GM19025 (cell line): ENCODE measurements around the gene TCF19.

Experiments
- ATAC-seq: cut with Tn5 transposase; IDR thresholded peaks from one replicate; pipeline ENCODE4 v1.9.1; 2021; ENCODE audit warnings: mild to moderate bottlenecking, low read depth, moderate library complexity; ENCODE audit not compliant: unreplicated experiment

The TCF19 gene

GRCh38 chr6:31202259-31203166 is 44.1 kb downstream of the TCF19 start:
- ATAC-seq = no peak

DNA sequence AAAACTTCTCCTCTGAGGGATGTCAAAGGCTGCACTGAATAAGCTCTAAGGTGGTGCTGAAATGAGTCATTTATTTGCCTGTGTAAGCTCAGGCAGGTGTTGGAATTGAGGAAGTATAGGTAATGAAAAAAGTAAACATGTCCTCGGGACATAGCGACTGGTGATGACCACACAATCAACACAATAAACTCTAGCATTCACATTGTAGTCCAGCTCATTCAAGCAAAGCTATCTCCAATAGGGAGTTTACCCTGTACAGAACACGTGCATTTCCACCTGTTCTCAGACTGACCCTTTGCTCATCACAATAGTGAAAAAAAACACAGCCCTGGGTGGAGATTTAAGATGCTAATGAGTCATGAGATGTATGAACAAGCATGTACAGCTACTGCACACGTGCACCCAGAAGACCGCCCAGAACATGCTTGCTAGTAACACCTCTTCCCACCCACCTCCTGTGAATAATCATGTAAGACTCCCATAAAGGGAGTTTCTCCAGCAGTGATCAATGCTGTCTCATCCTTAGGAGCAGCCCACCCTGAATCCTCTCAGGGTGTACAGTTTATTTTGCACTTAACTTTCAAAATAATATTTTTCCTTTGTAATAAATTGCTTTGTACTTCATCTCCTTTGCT is 45.1 kb downstream of the TCF19 start:
- peak; percentile 41 for ATAC-seq

DNA sequence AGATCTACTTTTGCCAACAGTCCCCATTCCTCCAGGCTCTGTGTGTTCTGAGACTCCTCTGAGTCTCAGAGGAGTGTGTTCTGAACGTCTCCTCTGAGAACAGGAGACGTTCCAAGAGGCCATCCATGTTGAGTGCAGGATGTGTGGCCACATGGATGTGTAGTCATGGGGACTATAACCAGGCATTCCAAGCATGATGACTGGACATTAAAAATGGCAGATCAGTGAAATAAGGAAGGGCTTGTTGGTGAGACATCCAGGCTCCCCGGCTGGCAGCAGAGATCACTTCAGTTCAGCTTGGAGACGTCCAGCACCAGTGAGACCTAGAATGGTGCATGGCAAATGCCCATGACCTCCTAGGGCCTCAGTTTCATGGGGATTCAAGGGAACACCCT is 46.4 kb downstream of the TCF19 start:
- ATAC-seq = no peak

DNA sequence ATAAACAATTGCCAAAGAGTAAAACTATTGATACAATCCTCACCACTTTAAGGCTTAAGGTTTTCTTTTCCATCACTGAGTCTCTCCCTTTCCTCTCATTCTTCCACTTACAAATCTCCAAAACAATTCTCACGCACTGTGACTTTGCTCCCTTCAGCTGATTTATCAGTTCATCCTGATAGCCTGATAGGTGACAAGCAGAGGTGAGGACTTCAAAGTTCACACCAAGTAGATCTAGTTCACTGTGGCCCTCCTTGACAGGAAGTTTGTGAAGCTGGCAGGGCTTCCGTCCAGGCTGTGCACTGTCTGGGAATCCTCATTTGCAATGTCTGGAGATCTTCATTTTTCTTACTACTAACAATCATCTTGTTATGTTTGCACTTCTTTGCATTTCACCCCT is 47.2 kb downstream of the TCF19 start:
- ATAC-seq = no peak

DNA sequence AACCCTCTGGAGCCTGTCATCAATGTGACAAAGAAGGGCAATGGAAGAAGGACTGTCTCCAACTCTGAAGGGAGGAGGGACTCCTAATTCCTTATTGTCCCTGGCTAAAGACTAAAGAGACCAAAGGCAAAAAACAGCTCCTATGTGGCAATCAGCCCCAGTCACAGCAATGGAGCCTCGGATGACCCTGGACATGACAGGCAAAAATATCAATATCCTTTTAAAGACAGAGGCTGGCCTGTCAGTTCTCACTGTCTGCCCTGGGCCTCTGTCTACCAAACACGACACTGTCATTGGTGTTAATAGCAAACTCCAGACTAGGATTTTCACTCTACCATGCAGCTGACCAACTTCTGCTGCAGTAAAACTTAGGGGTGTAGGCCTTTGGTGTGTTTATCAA is 50.1 kb downstream of the TCF19 start:
- no peak for ATAC-seq

- ATAC-seq = no peak
Measured at GRCh38 chr6:31209137-31209536, 50.7 kb downstream of the TCF19 start.

DNA sequence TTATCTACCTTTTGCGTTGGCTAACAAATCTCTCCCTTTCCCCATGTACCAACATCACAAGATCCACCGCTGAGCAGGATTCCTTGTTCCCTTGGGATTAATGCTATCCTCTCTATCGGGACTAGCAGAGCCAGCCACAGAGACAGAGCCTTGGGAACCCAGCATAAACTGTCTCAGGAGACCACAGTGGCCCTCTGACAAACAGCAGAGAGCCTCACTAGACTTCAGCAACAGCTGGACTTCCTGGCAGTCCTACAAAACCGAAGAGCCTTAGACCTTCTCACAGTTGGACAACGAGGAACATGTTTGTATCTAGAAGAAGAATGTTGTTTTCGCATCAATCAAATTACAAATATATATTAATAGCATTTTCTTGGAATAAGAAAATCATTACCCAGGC is 51.7 kb downstream of the TCF19 start:
- ATAC-seq = no peak

DNA sequence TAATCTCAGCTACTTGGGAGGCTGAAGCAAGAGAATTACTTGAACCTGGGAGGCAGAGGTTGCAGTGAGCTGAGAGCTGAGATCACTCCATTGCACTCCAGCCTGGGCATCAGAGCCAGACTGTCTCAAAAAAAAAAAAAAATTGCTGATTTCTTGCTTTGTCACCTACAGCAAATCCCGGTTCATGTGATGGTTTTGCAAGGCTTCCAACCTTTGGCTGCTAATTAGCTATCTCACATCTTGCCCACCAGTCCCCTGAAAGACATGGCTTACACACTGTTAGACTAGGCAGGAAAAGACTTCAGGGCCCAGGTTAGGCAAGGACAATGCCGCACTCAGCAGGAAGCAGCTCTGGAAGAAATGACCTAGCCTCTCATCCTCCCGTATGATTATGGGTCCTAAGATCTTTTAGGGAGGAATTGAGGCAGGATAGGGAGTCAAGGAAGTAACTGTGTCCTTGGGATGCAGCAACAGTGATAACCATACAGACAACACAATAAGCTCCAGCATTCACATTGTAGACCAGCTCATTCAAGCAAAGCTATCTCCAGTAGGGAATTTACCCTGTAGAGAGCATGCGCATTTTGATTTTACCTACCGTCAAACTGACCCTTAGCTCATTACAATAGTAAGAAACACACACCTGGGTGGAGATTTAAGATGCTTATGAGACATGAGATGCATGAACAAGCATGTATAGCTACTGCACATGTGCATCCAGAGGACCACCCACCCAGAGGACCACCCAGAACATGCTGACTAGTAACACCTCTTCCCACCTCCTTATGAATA is 52.5 kb downstream of the TCF19 start:
- ATAC-seq = no peak
